GM12873 (cell line): ENCODE data around the gene CTNNA1.

Experiments used
- CTCF ChIP-seq: IDR thresholded peaks from 2 replicates; pipeline ENCODE4 v1.5.1; 2012; ENCODE audit warnings: low read depth, mild to moderate bottlenecking, moderate library complexity, low read length, control low read depth; ENCODE audit not compliant: insufficient read depth; ENCODE audit errors: missing control alignments

Gene CTNNA1

GRCh38 chr5:138850865-138851435 lies 97.7 kb downstream of the CTNNA1 start:
- TF ChIP-seq CTCF, result no peak

- no peak for TF ChIP-seq CTCF
These were observed 99.9 kb downstream of the CTNNA1 start for GRCh38 chr5:138853132-138853531.

- TF ChIP-seq CTCF, result no peak
These were observed 113.8 kb downstream of the CTNNA1 start for GRCh38 chr5:138867011-138867410.

- no peak for TF ChIP-seq CTCF
These were observed 115.8 kb downstream of the CTNNA1 start for GRCh38 chr5:138869038-138869437.

GRCh38 chr5:138869763-138870500 lies 116.7 kb downstream of the CTNNA1 start:
- TF ChIP-seq CTCF, result no peak

GRCh38 chr5:138870611-138871010 lies 117.4 kb downstream of the CTNNA1 start:
- TF ChIP-seq CTCF, result no peak

GRCh38 chr5:138872841-138873465 lies 119.7 kb downstream of the CTNNA1 start:
- TF ChIP-seq CTCF, result no peak
